NK-92 (cell line): Measurements from ENCODE around the gene KCNQ1OT1.

Experiments
- DNase-seq: peaks from one replicate; lab custom pipeline; 2025; ENCODE audit not compliant: unreplicated experiment; lab: John Stamatoyannopoulos, UW

KCNQ1OT1 gene

DNA sequence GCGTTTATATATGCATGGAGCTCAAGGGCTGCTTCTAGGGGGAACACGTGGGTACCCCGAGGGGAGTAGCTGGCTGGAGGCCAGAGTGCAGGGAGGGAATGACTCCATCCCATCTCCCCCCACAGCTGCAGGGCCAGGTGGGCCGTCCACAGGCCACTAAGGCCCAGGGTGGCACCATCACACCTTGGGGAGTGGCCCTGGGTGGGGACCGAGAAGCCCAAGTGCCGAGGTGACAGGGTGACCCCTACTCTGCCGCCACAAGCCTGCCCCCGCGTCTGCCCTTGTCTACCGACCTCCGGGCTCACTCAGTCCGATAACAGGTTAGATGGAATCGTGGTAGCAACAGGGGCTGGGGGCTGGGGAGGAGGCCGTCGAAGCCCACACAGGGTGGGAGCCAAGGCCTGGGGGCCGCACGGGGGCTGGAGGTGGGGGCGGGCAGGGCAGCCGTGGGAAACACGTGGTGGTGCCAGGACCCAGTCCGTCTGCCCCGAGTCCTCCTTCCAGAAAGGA, 125.7 kb downstream of the KCNQ1OT1 start:
- DNase-seq: no peak

DNA sequence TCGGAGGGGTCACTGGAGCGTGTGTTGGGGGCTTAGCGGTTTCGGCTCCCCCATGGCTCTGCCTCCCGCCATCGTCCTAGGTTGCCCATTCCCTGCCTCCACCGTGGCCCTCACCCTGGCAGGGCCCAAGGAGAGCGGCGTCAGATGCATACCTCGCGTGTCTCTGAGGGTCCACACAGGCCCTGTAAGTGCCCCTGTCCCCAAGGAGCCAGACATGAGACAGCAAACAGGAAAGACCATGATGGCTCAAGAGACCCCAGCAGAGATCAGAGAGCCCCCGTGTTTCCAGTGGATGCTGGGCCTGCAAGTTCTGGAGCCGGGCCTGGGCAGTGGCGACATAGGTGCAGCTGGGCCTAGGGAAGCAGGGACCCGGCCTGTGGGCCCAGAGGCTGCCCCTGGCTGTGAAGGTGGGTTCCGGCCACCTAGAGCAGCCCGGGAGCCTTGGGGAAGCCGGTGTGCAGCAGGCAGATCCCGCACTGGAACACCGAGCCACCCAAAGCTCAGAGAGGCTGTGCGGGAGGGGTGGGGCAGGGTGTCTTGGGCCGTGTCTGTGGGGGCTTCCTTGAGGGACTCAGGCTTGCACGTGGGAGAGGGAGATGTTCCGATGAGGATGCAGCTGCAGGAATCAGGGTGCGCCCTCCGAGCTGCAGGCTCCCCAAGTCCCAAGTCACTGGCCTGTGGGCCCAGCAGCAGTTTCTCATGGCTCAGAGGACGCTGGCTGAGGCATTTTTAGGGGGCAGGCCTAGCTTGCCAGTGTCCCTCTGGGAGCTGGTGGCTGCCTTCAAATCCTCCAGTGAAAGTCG, 126.4 kb downstream of the KCNQ1OT1 start:
- DNase-seq: no peak

DNA sequence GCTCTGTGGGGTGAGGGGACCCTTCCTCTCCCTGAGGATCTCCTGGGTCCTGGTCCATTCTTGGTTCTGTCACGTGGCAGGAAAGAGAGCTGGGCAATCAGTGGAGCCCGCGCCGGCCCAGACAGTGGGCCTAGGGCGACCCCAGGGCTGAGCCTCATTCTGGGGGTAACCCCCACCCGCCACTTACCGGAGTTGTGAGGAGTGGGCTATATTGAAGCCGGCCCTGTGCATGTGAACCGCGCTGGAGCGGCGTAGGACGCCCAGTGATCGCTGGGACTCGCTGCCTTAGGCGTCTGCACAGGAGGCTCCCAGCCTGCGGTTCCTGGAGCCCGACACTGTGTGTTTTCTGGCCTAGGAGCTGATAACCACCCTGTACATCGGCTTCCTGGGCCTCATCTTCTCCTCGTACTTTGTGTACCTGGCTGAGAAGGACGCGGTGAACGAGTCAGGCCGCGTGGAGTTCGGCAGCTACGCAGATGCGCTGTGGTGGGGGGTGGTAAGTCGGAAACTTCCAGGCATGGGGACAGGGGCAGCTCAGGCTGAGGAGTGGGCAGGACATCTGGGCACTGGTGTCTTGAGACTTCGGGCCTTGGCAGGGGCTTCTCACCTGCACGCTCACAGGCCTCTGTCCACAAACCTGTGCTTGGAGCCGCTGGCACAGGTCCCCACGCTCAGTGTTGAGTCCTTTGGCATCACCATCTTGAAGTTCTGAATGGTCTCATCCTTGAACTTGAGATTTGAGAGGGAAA, 127.1 kb downstream of the KCNQ1OT1 start:
- DNase-seq: no peak

DNA sequence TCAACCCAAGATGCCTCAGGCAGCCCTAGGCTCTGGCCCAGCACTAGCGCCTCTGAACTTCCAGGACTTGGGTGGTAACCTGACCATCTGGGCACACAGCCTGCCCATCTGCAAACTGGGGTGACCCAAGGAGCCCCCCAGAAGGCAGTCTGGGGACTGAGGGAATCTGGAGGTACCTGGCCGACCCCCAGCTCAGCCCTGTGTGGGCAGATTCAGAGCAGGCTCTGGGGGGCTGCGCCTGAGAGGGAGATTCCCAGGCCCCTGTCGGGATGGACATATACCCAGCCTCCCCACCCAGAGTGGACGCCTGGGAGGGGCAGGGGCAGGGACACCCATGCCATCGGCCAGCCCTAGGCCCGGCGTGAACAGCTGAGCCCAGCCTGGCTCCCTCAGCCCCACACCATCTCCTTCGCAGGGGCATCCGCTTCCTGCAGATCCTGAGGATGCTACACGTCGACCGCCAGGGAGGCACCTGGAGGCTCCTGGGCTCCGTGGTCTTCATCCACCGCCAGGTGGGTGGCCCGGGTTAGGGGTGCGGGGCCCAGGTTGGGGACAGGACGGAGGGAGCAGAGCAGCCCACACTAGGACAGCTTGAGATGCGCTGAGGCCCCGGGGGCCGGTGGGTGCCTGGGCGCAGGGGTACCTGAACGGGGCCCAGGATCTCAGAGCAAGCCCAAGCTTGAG, 128.1 kb downstream of the KCNQ1OT1 start:
- no peak for DNase-seq

DNA sequence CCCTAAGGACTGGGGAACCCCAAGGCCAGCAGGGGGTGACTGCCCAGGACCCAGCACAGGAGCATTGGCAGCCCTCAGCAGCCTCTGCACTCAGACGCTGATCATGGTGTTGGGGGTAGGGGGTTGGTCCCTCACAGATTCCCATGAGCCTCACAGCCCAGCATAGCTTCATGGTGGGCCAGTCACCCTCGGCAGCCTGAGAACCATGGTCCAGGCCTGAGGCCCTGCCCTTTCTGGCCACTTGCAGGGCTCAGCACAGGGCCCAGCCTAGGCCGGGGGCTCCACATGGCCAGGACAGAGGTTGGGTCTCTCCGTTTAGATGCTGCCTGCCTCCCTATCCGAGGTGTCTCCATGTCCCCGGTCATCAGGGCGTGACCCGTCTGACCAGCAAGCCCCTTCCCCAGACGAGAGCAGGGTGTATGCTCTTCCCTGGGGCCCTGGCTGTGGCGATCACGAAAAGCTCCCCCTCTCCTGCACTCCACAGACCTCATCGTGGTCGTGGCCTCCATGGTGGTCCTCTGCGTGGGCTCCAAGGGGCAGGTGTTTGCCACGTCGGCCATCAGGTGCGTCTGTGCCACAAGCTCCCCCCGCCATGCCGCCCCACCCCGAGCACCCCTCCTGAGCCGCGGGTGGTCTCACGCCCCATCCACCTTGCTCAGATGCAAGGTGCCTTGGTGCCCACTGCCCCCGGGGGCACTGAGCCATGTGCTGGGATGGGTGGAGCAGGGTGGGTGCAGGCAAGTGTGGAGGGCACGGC, 128.8 kb downstream of the KCNQ1OT1 start:
- no peak for DNase-seq

DNA sequence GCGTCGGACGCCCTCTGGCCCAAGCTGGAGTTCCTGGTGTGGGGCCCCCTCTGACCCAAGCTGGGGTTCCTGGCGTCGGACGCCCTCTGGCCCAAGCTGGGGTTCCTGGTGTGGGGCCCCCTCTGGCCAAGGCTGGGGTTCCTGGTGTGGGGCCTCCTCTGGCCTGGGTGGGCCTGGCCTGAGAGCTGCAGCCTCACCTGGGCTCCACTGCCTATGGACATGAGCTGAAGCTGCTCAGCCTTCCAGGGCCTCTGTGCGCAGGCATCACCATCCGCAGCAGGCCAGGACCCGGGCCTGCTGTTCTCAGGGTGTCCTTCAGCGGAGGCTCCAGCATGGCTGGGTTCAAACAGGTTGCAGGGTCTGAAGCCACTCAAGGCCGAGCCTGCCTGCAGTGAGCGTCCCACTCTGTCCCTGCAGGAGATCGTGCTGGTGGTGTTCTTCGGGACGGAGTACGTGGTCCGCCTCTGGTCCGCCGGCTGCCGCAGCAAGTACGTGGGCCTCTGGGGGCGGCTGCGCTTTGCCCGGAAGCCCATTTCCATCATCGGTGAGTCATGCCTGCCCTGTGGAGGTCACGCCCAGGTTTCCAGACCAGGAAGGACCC, 129.5 kb downstream of the KCNQ1OT1 start:
- no peak for DNase-seq

DNA sequence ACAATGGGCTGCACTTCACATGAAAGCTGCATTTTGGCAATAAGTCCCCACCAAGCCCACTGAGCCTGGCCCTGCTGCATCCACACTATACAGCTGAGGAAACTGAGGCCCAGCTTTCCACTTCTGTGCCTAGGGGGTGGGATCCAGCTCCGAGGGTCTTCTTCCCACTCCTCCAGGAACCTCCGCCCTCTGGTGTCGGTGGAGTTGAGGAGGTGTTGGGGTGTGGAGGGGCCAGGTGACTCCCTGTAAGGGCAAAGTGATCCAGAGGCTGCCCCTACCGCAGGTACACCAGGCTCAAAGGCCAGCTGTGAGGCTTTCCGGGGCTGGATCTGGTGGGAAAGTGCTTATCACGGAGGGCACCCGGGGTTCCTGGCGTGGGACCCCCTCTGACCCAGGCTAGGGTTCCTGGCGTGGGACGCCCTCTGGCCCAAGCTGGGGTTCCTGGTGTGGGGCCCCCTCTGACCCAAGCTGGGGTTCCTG, 130.0 kb downstream of the KCNQ1OT1 start:
- DNase-seq: no peak

DNA sequence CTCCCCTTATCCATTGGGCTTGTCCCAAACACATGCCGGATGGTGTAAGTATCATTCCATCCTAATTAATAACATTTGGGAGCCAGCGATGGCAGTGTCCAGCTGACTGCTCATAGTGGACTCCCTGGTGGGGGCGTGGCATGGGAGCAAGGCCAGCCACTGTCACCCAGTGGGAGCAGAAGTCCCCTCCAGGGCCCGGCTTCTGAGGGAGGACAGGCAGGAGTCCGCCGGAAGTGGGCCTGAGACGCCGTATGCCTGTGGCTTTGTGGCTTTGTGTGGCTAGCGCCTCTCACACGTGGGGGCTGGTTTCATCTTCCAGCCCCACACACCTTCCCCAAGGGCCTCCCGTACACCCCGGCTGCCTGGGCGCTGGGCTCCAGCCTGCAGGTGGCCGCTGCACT, 130.5 kb downstream of the KCNQ1OT1 start:
- no peak for DNase-seq

DNA sequence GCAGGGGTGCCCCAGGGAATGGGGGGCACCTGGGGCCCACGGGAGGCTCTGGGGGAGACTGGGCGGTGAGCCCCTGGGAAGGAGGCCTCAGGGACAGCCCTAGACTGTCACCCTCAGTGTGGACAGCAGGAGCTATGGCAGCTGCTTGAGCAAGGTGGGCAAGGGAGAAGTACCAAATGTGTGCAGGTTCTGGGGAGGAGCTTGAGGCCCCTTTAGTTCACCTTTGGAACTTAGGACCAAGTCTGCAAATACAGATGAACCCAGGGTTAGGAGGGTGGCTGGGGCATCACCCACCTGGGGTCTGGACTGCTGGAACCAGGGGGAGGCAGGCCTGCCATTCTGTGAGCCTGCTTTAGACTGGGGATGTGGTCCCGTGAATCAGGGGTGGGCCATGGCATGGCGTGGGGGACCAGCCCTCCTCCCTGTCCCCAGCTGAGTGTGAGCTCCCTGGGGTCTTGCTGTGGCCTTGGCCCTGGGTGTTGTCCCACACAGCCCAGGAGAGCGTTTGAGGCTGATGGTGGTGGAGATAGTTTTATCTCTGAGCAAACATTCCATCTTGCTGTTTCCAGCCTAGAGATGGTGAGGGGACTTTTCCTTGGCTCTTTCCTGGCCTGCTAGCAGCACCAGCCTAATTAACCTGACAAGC, 132.6 kb downstream of the KCNQ1OT1 start:
- DNase-seq: no peak

DNA sequence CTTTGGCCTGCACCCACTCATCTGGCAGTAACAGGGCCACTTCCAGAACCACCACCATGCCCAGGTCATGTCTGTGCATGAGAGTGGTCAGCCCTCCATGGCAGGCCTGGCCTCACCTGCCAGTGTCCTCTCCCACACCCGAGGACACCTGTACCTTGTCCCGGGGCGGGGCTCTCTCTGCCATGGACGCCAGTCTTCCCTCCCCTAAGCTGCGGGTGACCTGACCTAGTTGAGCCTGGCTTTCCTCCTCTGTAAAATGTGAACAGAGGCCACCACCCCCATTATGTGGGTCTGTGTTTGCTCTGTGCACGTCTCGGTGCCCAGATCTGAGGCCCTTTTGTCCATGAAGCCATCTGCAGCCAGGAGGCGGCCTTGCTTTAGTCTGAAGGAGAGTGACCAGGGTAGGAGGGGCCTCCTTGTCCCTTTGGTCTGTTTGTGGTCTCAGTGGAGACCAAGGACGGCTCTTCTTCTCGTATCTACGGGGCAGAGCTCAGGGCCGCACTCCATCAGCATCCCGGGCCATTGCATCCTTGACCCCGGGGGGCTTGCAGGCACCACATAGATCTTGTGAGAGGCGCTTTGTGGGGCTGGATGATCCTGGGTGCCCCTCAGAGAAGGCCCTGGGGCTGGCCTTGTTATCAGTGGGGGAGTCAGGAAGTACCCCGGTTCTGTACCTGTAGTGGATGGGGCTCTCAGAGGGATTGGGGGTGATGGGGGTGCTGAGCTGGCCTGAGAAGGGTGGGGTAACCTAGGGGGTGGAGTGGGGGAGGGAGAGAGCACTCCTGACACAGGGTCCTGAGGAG, 133.4 kb downstream of the KCNQ1OT1 start:
- no peak for DNase-seq

DNA sequence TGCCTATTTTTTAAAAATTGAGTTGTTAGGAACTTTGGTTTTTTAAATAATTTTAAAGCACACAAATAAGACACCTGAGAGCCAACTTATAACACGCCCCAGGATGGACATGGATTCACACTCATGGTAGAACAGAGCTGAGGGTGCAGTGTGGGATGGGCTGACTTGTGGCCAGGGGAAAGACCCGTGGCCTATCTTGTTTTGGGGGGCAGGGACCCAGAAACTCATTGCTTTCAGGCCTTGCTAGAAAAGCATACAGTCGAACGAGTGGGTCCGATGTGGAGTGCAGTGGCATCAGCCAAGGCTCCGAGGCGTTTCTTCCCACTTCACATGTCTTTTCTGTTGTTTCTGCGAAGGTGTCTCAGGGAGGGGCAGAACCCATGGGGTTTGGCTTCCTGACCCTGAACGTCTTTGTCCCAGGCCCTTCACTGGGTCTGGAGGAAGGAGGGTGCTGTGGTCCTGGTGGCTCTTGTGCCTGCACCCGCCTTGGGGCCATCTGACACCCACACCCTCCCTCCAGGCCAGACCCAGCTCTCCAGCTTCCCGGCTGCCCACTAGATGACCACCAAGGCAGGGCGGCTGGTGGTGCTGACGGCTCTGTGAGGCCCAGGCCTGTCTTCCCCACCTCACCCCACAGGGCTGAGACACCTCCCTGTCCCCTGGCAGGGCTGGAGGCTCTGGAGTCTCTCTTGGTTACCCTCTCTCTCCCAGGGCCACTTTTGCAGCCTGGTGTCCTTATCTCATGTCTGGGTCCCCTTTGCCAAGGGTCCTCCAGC, 134.2 kb downstream of the KCNQ1OT1 start:
- no peak for DNase-seq

DNA sequence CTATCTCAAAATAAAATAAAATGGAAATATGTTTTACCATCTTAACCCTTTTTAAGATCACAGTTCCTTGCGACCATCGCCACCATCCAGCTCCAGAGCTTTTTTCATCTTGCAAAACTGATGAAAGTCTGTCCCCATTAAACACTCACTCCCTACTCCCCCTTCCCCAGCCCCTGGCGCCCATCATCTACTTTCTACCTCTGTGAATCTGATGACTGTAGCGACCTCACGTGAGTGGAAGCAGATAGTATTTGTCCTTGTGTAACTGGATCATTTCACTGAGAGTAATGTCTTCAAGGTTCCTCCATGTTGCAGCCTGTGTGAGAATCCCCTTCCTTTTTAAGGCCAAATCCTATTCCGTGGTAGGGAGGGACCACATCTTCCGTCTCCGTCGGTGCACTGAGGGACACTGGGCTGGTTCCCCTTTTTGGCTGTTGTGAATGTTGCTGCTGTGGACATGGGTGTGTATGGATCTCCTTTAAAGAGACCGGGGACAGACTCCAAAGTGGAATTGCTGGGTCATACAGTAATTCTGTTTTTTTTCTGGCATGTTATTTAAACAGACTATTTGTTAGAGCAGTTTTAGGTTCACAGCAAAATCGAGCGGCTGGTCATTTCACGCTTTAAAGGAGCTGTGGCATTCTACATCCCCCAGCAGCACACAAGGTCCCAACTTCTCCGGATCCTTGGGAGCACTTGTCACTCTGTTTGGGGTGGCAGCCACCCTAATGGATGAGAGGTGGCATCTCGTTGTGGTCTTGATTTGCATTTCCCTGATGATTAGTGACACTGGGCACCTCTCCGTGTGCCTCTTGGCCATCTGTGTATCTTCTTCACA, 135.0 kb downstream of the KCNQ1OT1 start:
- no peak for DNase-seq

DNA sequence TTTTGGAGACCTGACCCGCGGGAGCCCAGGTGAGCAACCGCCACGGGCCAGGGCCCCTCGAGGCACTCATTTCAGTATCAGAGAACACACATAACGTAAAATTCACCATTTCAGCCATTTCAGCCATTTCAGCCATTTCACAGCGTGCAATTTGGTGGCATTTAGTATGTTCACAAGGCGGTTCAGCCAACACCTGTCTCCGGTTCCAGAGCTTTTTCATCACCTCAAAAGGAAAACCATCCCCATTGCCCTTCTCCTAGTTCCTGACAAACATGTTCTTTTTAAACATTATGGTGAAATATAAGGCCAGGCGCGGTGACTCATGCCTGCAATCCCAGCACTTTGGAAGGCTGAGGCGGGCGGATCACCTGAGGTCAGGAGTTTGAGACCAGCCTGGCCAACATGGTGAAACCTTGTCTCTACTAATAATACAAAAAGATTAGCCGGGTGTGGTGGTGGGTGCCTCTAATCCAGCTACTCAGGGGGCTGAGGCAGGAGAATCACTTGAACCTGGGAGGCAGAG, 135.7 kb downstream of the KCNQ1OT1 start:
- no peak for DNase-seq

DNA sequence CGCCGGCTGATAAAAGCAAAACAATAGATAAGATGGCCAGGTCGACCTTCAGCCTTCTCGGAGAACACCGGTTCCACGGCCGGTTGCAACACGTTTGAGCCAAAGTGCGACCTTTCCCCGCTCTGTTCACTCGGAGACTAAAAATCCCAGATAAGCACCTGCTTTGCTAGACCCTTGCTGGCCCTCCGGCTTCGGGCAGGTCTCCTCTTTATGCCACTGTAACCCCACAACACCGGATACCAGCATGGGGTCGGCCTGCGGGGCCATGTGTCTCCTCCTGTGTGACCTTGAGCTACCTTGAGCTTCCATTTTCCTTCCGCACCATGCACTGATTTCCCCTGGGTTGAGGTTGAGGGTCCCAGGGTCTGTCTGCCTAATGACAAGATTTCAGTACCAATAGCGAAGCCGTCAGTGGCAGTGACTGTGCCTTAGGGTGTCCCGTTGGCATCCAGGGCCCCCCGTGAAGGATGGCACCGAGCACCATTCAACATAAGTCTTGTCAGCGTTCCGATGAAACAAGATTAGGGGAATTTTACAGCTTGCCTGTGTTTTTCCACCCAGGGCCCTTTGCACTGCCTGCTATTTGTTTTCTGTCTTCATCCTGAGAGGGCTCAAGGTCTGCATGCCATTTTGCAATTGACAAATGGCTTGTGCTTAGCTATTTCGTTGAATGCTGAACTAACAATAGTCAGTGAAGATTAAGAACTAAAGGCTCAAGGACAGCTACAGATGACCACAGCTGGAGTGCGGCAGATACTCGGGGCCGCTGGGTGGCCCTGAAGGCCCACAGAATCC, 136.4 kb downstream of the KCNQ1OT1 start:
- DNase-seq: no peak

DNA sequence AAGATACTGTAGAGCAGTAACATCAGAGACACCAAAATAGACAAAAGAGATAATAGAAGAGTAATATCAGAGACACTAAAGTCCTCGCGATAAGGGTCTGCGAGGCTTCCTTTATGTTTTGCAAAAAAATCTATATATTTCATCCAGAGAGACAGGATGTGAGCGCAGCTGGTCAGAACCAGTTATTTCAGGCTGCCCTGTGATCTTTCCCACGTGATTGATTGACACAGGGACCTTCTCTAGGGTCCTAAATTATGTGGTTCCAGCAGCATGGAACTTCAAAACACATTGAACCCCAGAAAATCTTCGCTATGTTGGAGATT, 136.9 kb downstream of the KCNQ1OT1 start:
- no peak for DNase-seq

DNA sequence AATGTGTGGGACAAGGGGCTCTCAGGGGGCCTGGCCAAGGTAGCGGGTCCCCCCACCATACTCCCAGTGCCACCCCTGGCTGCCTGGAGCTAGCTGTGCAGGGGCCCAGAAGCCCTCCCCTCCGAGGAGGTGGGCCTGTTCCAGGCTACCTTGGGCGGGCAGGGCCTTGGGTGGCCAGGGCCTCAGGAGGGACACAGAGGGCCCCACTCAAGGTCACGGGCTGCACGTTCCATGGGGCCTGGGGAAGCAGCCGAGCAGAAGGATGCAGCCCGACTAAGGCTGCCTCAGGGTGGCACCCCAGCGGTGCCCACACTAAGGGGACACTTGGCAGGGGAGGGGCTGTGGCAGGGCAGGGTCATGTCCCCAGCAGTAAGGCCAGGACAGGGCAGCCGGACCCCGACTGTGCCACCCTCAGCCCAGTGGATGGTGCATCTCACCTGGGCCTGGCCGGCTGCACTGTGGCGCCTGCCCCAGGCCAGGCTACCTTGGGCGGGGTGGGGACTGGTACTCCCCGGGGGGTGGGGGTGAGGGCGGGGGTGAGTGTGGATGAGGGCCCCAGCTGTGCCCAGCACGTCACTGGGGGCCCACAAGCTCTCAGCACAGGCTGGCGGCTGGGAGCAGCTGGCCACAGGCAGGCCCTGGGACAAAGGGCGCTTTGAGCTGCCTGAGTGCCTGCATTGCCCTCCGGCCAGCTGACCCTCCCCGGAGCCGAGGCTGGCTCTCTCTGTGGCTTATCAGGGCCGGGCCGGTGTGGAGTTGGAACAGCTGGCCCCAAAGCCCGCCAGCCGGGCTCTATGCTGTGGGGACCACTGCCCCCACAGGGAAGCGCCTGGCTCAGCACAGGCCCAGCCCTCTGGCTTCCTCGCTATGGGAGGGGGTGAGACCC, 137.9 kb downstream of the KCNQ1OT1 start:
- no peak for DNase-seq
